ENCODE results near the gene PRKN.

The PRKN gene

DNA sequence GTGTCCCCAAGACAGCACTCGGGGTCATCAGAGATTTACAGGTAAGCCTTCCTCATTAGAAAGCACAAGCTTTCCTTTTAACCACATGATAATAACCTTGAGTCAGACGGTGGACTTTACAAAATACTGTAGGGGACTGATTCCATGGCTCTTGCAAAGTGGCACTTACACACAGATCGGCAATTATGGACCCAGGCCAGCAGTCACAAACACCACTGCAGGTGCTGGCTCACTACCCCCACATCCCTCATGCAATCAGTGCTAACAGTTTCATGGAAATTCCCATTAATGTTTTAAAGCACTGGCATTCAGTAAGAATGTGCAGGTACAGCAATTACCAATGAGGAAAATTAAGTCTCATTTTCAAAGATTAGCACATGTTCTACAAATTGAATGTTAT is 516.5 kb downstream of the PRKN start:
- TF ChIP-seq Cebpa-rat (IDR thresholded peaks at IDR 0.05) = no peak
- Histone ChIP-seq H3K4me1 (peaks cover 0 to 16% (median 12%) of the 10 kb centered on the region in 10 experiments; a peak in 19 of 20 replicates), H3K4me3 (no peak overlapping the region), H3K9me3 (replicated peaks in 1 of 11) (peaks cover 0 to 9% (median 0%) of the 10 kb centered on the region in 11 experiments; a peak in 1 of 22 replicates), H4K20me1 (no peaks in the 10 kb centered on the region), H3K9ac (no peak overlapping the region), H3K27me3 (no peaks in the 10 kb centered on the region), H3K4me2 (no peak overlapping the region), H3K36me3 (no peaks in the 10 kb centered on the region), H3K27ac (no peak overlapping the region)

DNA sequence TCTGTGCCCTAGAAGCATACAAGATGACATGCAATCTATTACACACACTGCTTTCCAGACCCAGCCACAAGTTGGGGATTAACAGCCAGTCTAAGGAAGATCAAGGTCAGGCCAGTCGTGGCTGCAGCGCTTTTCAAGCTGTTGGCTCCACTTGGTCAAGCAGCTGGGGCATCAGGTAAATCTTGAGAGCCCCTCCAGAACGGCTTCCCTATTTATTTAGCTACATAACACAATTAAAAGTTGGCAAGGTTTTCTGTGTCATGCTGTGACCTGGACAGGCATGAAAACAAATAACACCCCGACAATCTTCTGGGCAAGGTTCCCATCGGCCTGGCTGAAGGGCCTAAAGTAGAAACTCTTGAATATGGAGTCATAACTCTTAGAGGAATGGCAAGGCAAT is 524.3 kb downstream of the PRKN start:
- Histone ChIP-seq H3K9ac (no peak overlapping the region), H4K20me1 (no peaks in the 10 kb centered on the region), H3K9me3 (replicated peaks in 1 of 11) (no peaks in the 10 kb centered on the region; a peak in 1 of 22 replicates), H3K27ac (no peak overlapping the region), H3K4me3 (no peak overlapping the region), H3K36me3 (no peaks in the 10 kb centered on the region), H3K27me3 (no peaks in the 10 kb centered on the region), H3K4me2 (no peak overlapping the region), H3K4me1 (peaks cover 0 to 7% (median 5%) of the 10 kb centered on the region in 10 experiments; a peak in 9 of 20 replicates)
- TF ChIP-seq Cebpa-rat (IDR thresholded peaks at IDR 0.05) = no peak

GRCh38 chr6:162200945-162201690 is 526.4 kb downstream of the PRKN start:
- no peak for TF ChIP-seq Cebpa-rat (IDR thresholded peaks at IDR 0.05)
- Histone ChIP-seq H3K36me3 (no peaks in the 10 kb centered on the region), H3K4me1 (peaks cover 0 to 7% (median 5%) of the 10 kb centered on the region in 10 experiments; a peak in 9 of 20 replicates), H3K9me3 (replicated peaks in 1 of 11) (no peaks in the 10 kb centered on the region; a peak in 1 of 22 replicates), H3K4me3 (no peak overlapping the region), H3K4me2 (no peak overlapping the region), H3K9ac (no peak overlapping the region), H3K27me3 (no peaks in the 10 kb centered on the region), H4K20me1 (no peaks in the 10 kb centered on the region), H3K27ac (no peak overlapping the region)

DNA sequence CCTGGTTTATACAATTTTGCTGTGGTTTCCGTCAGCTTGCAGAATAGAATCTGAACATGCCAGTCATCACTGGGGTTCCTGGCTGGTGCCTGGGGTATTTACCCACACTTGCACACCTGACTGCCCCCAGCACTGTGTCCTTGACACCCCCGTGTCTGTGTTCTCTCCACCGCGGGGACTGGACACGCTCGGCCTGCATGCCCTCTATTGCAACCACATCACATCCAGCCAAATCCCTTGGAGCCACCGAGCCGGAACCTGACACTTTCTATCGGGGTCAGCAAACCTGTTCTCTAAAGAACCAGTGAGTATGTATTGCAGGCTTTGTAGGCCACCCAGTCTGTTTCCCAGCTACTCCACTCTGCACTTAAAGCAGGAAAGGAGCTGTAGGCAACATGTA is 527.5 kb downstream of the PRKN start:
- Histone ChIP-seq H3K4me3 (no peak overlapping the region), H3K4me2 (peak overlapping the region in 7 of 11 experiments; percentile 19 to 61 (median 20); a peak in 10 of 22 replicates), H3K36me3 (no peaks in the 10 kb centered on the region), H3K4me1 (peaks cover 0 to 7% (median 5%) of the 10 kb centered on the region in 10 experiments; a peak in 9 of 20 replicates), H3K9me3 (replicated peaks in 1 of 11) (no peaks in the 10 kb centered on the region; a peak in 1 of 22 replicates), H4K20me1 (no peaks in the 10 kb centered on the region), H3K27ac (no peak overlapping the region), H3K27me3 (no peaks in the 10 kb centered on the region), H3K9ac (no peak overlapping the region)
- TF ChIP-seq Cebpa-rat (IDR thresholded peaks at IDR 0.05) = no peak

- no peak overlapping the region for H3K27ac ChIP-seq
- no peak for TF ChIP-seq Cebpa-rat (IDR thresholded peaks at IDR 0.05)
- no peak overlapping the region for H3K4me2 ChIP-seq
- no peaks in the 10 kb centered on the region; a peak in 1 of 22 replicates for H3K9me3 ChIP-seq (replicated peaks in 1 of 11)
- H3K4me3 ChIP-seq = no peak overlapping the region
- no peaks in the 10 kb centered on the region for H3K27me3 ChIP-seq
- no peaks in the 10 kb centered on the region for H4K20me1 ChIP-seq
- no peaks in the 10 kb centered on the region for H3K36me3 ChIP-seq
- H3K4me1 ChIP-seq = peaks cover 0 to 7% (median 5%) of the 10 kb centered on the region in 10 experiments; a peak in 9 of 20 replicates
- H3K9ac ChIP-seq = no peak overlapping the region
Observed at GRCh38 chr6:162198925-162199324, 528.6 kb downstream of the PRKN start.

DNA sequence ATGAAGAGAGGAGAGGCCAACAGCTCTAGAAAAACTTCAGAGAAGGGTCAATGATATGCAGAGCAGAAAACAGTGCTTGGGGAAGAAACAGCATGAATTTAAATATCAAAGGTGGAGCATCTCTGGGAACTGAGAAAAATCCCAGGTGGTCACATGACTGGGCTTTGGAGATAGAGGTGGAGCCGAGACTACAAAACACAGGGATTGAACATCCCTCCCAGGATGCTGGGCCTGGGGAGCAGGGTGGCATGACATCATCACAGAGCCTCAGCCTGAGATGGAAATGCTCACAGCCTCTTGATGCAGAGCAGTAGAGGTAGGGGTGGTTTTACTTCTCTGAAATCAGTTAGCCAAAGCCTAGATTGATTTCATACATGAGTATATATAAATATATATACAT is 529.5 kb downstream of the PRKN start:
- H3K27ac ChIP-seq = no peak overlapping the region
- TF ChIP-seq Cebpa-rat (IDR thresholded peaks at IDR 0.05) = no peak
- H3K4me3 ChIP-seq = no peak overlapping the region
- H3K4me2 ChIP-seq = no peak overlapping the region
- H3K27me3 ChIP-seq = no peaks in the 10 kb centered on the region
- H3K4me1 ChIP-seq = peaks cover 0 to 7% (median 5%) of the 10 kb centered on the region in 10 experiments; a peak in 9 of 20 replicates
- no peak overlapping the region for H3K9ac ChIP-seq
- H3K36me3 ChIP-seq = no peaks in the 10 kb centered on the region
- H3K9me3 ChIP-seq (replicated peaks in 1 of 11) = no peaks in the 10 kb centered on the region; a peak in 2 of 22 replicates
- H4K20me1 ChIP-seq = no peaks in the 10 kb centered on the region

GRCh38 chr6:162195441-162195840 is 532.1 kb downstream of the PRKN start:
- H3K36me3 ChIP-seq = no peaks in the 10 kb centered on the region

DNA sequence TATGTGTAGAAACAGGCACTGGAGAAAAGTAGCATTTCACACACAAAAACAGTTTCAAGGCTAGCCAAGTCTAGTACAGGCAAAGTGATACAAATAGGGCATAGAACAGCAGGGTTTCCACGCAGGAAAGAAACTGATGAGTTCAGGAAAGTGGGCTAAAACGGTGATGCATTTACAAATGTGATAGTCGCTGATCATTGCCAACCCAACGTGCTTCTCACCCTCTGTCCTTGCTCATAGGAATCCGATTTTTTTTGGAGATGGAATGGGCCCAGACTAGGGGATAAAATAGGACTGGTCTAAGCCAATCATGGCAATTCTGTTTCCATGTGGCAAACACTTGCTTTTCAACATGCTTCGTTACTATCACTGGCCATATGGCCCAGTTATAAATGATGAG is 536.6 kb downstream of the PRKN start:
- TF ChIP-seq Cebpa-rat (IDR thresholded peaks at IDR 0.05) = no peak
- Histone ChIP-seq H3K4me3 (no peak overlapping the region), H3K27ac (no peak overlapping the region), H3K9me3 (replicated peaks in 1 of 11) (peaks cover 4 to 22% (median 15%) of the 10 kb centered on the region in 11 experiments; a peak in 18 of 22 replicates), H3K36me3 (no peaks in the 10 kb centered on the region), H4K20me1 (no peaks in the 10 kb centered on the region), H3K27me3 (no peaks in the 10 kb centered on the region), H3K9ac (no peak overlapping the region), H3K4me2 (no peak overlapping the region), H3K4me1 (no peaks in the 10 kb centered on the region)

More at GRCh38 chr6:162195441-162195840, 532.1 kb downstream of the PRKN start:
- no peaks in the 10 kb centered on the region for H3K27me3 ChIP-seq
- peaks cover 0 to 7% (median 5%) of the 10 kb centered on the region in 10 experiments; a peak in 9 of 20 replicates for H3K4me1 ChIP-seq
- no peak overlapping the region for H3K27ac ChIP-seq
- no peak overlapping the region for H3K9ac ChIP-seq
- no peaks in the 10 kb centered on the region; a peak in 2 of 22 replicates for H3K9me3 ChIP-seq (replicated peaks in 1 of 11)
- peak overlapping the region in 1 of 11 experiments; percentile 29; a peak in 2 of 22 replicates for H3K4me2 ChIP-seq
- no peaks in the 10 kb centered on the region for H4K20me1 ChIP-seq
- TF ChIP-seq Cebpa-rat (IDR thresholded peaks at IDR 0.05) = no peak
- no peak overlapping the region for H3K4me3 ChIP-seq

DNA sequence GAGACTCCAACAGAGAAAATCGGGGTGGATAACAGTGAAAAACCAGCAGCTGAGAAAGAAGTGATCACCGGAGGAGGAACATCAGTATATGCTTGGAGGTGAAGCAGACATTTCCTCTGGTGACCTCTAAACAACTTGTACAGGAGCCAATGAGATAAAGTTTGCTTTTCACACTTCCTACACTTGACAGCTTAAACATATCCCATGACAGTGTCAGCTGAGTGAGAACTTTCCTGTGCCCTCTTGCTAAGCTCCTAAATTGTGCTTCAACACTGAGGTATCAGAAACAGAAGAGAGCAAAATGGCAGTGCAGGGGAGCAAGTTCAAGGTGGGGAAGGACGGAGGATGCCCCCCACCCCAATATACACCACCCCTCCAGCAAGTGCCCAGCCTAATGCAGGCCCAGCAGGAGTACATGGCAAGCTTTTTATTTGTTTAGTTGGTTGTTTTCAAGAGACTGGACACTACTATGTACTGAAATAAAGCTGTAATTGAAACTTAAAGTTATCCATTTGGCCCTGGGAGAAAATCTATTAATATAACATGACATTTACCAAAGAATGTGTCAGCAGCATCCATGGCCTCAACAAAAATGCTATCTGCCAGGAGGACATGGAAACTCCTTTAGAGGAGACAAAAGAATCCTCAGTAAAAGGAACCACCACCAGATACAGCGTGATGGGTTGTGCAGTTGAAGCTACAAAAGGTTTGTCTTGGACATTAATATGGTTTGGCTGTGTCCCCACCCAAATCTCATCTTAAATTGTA is 540.2 kb downstream of the PRKN start:
- Histone ChIP-seq H3K4me1 (peaks cover 0 to 16% (median 6%) of the 10 kb centered on the region in 10 experiments; a peak in 17 of 20 replicates), H3K4me2 (no peak overlapping the region), H3K27ac (no peak overlapping the region), H3K4me3 (no peak overlapping the region), H3K9ac (no peak overlapping the region), H3K27me3 (no peaks in the 10 kb centered on the region), H3K9me3 (replicated peaks in 1 of 11) (peaks cover 4 to 22% (median 15%) of the 10 kb centered on the region in 11 experiments; a peak in 17 of 22 replicates), H3K36me3 (no peaks in the 10 kb centered on the region), H4K20me1 (no peaks in the 10 kb centered on the region)
- TF ChIP-seq Cebpa-rat (IDR thresholded peaks at IDR 0.05) = no peak
